UCSD-AML1 (cell line): ENCODE measurements around the gene KANSL1L.
"Not testable (repeated sequence)": the region's sequence is repeated elsewhere in the genome, so short reads cannot be mapped to it uniquely, and the experiment has no call there.

Experiments
- DNase-seq: peaks from one replicate; lab custom pipeline; 2025; ENCODE audit not compliant: unreplicated experiment; lab: John Stamatoyannopoulos, UW

Gene KANSL1L

GRCh38 chr2:210171309-210172218 is at the start of gene KANSL1L:
KANSL1L (minus strand) TSS chr2:210171409; CDS start chr2:210154582, 16,827 bp downstream.
- DNase-seq: peak; percentile 96

DNA sequence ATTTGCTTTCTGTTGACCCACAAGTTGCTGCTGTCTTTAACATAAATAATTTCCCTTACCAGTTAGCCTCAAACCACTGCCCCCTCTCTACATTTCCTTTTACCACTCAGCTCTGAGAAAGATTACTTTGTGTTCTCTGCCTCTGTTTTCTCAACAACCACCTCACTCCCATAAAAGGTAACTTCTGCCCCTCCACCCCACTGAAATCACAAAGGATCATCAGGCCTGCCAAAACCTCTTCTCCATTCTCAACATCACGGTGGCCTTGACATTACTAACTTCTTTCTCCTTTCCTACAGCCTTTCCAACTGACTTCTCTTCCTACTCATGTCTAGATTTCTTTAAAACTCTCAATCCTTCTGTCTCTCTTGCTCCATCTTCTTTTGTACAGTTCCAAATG is 43.9 kb upstream of the KANSL1L start:
- DNase-seq: no peak

DNA sequence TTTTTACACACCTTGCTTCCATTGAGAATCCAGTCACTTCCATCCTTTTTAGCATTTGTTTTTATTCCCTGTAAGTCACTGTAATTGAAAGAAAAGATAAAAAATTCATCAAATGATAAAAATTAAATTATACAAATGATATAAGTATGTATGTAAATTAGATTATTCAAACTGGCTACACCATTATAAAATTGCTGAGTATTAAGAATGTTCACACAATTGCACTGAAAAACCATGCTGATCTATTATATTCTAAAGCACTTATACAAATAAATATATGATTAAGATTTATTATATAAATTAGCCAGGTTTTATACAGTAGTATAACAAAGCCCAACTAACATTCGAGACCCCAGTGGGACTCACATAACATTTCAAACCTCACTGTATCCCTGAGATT is 39.0 kb upstream of the KANSL1L start:
- DNase-seq: no peak

DNA sequence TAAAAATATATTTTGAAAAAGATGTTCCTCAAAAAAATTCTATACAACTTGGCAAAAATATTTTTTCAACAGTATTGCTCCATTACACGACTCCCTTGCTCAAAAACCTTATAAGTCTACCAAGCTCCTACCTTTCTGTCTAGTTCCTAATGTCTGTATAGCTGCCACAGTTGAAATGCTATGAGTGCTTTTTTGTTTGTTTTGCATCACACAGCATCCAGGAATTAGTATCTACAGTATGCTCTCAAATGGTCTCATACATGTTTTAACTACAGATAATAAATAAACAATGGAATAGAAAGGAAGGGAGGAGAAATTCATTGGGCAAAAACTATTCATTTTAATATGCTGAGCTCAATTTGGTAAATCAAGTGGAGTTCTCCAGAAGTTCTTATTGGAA is 36.7 kb upstream of the KANSL1L start:
- no peak for DNase-seq

GRCh38 chr2:210203558-210203957 is 32.3 kb upstream of the KANSL1L start:
- DNase-seq: no peak

- DNase-seq: no peak
These were observed 31.9 kb upstream of the KANSL1L start for GRCh38 chr2:210203147-210203546.

DNA sequence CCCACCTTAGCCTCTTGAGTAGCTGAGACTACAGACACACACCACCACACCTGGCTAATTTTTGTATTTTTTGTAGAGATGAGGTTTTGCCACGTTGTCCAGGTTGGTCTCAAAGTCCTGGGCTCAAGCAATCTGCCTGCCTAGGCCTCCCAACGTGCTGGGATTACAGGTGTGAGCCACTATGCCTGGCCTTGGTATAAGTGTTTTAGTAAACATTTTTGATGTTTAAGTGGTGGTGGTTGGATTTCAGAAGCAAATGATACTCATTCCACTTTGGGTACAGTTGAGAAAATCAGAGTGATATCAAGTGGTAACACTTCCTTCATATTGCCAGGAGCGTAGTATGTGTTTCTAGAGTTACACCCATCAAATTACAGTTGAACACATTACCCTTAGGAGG is 28.6 kb upstream of the KANSL1L start:
- no peak for DNase-seq

GRCh38 chr2:210199186-210199765 is 28.1 kb upstream of the KANSL1L start:
- DNase-seq: no peak

DNA sequence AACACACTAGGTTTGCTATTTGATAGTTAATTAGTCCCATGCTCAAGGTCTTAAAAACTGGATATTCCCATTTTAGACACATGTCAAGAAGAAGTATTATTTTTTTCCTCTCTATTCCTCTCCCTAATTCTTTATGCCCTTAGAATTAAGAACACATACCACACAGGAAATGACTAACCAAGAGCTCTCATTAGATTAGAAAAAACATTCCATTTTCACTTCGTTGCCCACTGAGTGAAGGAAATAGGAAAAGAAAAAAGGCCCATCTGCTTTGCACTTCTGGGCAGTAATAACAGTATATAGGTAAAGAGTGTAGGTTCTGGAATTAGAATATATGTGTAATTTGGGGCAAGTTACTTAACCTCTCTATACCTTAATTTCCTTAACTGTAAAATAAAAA is 27.1 kb upstream of the KANSL1L start:
- DNase-seq: no peak

- DNase-seq: no peak
These were observed 26.5 kb upstream of the KANSL1L start for GRCh38 chr2:210197720-210198119.

DNA sequence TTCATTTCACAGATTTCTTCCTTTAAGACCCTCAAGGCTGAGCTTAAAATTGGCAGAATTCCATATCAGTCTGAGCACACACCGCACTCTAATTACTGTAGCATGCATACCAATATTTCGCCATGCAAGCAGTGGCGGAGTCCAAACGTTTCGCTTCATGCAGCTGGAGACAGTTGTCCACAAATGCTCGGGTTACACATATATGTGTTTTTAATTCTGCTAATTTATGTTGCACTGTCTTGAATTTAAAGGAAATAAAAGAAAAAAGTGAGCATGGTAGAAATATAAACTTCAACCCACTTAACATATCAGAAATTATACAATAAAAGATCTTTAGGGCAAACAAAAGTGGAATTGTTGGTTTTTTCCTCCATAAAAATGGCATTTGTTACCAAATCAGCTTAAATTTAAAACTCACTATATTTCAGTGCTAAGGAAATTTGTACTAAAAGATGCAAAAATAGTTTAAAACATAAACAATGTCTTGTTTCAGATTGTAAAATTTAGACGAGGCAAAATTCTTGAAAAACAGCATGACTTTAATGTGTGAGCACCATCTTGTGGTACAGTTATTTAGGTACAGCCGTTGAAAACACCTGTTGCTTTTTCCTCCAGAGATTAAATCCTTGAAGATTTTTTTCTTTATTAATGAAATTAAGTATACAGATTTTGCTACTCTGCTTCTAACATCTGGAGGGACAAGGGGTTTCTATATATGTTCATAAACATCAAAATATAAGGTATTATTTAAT is 24.1 kb upstream of the KANSL1L start:
- DNase-seq: no peak

- no peak for DNase-seq
These were observed 19.1 kb upstream of the KANSL1L start for GRCh38 chr2:210190345-210190744.

- no peak for DNase-seq
These were observed 18.4 kb upstream of the KANSL1L start for GRCh38 chr2:210189452-210190138.

DNA sequence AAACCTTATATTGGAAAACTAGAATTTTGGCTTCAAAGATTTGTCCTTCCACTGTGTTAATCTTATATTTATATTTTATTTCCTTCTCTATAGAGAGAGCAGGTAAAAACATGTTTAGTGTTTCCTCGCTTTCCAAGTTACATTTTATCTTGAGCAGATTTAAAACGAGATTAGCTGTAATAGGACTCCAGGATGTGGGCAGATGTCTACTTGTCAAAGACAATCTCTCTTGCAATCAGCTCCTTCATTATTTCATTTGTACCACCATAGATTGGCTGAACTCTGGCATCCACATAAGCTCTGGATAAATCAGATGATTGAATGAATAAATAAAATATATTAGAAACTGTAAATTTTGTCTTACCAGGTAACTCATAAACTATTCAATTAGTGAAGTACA is 17.5 kb upstream of the KANSL1L start:
- DNase-seq: no peak

DNA sequence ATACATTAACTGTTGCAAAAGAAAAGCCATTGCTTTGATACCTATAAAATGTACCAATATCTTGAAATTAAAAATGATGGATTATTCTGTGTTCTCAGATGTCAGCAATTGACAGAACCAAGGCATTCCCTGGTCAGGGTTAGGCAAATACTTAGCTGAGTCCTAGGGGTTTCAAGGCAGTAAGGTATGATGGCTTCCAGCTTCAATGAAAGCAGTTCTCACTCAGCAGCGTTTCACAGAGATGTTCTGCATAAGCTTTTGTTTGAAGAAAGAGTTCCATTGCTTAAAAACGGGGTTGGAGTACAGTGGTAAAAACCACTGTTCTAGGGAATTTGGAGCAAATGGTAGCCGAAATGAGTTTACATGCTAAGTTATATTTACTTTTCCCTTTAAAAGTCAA is 17.0 kb upstream of the KANSL1L start:
- DNase-seq: no peak

GRCh38 chr2:210183936-210184335 is 12.7 kb upstream of the KANSL1L start:
- not testable (repeated sequence) for DNase-seq

- not testable (repeated sequence) for DNase-seq
These were observed 10.4 kb upstream of the KANSL1L start for GRCh38 chr2:210181606-210182088.

- DNase-seq: not testable (repeated sequence)
These were observed 9.9 kb upstream of the KANSL1L start for GRCh38 chr2:210181033-210181605.

- no peak for DNase-seq
These were observed 9.3 kb upstream of the KANSL1L start for GRCh38 chr2:210180477-210180876.

GRCh38 chr2:210179351-210179990 is 8.3 kb upstream of the KANSL1L start:
- no peak for DNase-seq
